ENCODE data around the gene PIK3C2G. TPM values are rescaled to one million over a fixed set of nuclear protein-coding genes. Genes with fewer than 3 reads are reported as not detected.

PIK3C2G gene
- total and polyA plus RNA-seq, 10 of the 15 experiments (the other 5 are each of a cell fraction or from before 2014, with no cell fraction given), result not detected

DNA sequence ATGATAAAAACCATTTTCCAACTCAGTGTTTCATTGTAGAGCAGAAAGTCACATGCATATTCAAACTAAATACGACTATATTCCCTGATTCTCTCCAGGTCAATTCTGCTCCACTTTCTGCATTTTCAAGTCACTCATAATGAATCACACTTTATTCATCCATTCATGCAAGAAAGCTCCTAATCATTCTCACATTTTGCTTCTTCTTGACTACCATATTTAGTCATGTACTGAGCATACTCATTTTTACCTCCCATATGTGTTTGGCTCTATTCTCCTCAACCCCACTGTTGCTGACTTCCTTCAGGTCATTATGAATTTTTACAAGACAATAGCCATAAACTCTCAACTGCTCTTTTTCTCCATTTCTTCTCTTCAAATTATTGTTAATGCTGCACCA, 43.4 kb upstream of the PIK3C2G start:
- DNase-seq (ENCODE audit: low read depth, low spot score), result no peak
- H3K9me3 ChIP-seq (replicated peaks; ENCODE audit: control insufficient read depth, insufficient read depth, low read length), result no peaks in the 10 kb centered on the region
- no peak overlapping the region for H3K27ac ChIP-seq (ENCODE audit: control insufficient read depth, insufficient read depth)
- ChIA-PET POLR2A (no interaction called here), CTCF (interaction anchor here (1.5 kb wide), 1 partner anchor 9 kb away, joined by 3 read pairs; no protein-coding TSS in a partner anchor), SMC1A (ENCODE audit: uncharacterized antibody, unreplicated experiment) (no interaction called here), RAD21 (ENCODE audit: unreplicated experiment) (no interaction called here)
- no peaks in the 10 kb centered on the region for H3K27me3 ChIP-seq (replicated peaks in 1 of 2; ENCODE audit: control insufficient read depth in 2 of 2, insufficient read depth in 2 of 2, low read length in 1 of 2)
- no peak overlapping the region for H3K4me2 ChIP-seq (ENCODE audit: control insufficient read depth, insufficient read depth)
- no peaks in the 10 kb centered on the region for H3K4me1 ChIP-seq (ENCODE audit: control insufficient read depth, insufficient read depth, low read length)
- no TSS peak for BruUV-seq (replicated peaks)
- no peak for TF ChIP-seq NR2F1 (conservative IDR thresholded peaks at IDR 0.05)
- TF ChIP-seq BHLHE40 (IDR thresholded peaks at IDR 0.05; ENCODE audit: borderline replicate concordance in 1 of 2, low read depth in 2 of 2, low read length in 1 of 2), result no peak
- no peak for TF ChIP-seq NFYB (IDR thresholded peaks at IDR 0.05; ENCODE audit: insufficient read depth, low read depth, low read length)
- no peak for TF ChIP-seq NRF1 (conservative IDR thresholded peaks at IDR 0.05; ENCODE audit: low read depth, low read length)
- TF ChIP-seq CHD2 (IDR thresholded peaks at IDR 0.05; ENCODE audit: borderline replicate concordance, low read depth, low read length), result no peak
- no peak for TF ChIP-seq ZNF274 (IDR thresholded peaks at IDR 0.05; ENCODE audit: insufficient read depth, insufficient read length)
- TF ChIP-seq RAD21 (IDR thresholded peaks at IDR 0.05; ENCODE audit: insufficient read depth, low read depth, low read length), result no peak
- no peak for FAIRE-seq
- no peak overlapping the region for H3K4me3 ChIP-seq
- in situ Hi-C loops (cut with MboI) (no loop called here), intact Hi-C loops (cut with micrococcal nuclease; ENCODE audit: unreplicated experiment) (no loop called here)
- no peaks in the 10 kb centered on the region for H3K36me3 ChIP-seq (ENCODE audit: control insufficient read depth in 2 of 2, insufficient read depth in 2 of 2, low read length in 1 of 2)
- 56% methylated on average over 1 of the region's 1 CpG for WGBS (ENCODE audit: insufficient coverage, insufficient replicate concordance, low lambda C conversion rate, missing lambda C conversion rate)
- H4K20me1 ChIP-seq (ENCODE audit: control insufficient read depth, insufficient read depth), result no peaks in the 10 kb centered on the region
- H3K9ac ChIP-seq (ENCODE audit: control insufficient read depth, insufficient read depth, low read length), result no peak overlapping the region
- H3K79me2 ChIP-seq (ENCODE audit: control insufficient read depth, insufficient read depth, low read length), result no peaks in the 10 kb centered on the region
- no peak overlapping the region for H2AFZ ChIP-seq (ENCODE audit: control insufficient read depth, low read depth, low read length)
- ATAC-seq, result no peak

DNA sequence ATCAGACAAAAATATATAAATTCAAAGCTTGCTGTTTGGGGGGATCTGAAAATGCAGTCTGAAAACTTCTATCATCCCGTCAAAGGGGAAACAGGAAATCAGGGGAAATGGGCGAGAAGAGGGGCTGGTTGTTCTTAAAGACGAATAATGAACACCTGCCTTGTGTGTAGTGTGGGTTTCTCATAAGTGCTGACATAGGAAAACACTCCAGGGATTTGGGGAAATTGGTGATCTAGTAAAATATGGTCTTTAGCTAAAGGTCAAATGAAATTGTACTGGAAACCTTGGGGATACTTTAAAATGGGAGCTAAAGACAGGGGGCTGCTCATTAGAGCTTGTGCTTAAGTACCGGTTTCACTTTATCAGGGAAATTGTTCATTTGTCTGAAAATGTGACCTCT, 39.6 kb upstream of the PIK3C2G start:
- Histone ChIP-seq H2AFZ (ENCODE audit: control insufficient read depth, low read depth, low read length) (no peak overlapping the region), H3K27me3 (replicated peaks in 1 of 2; ENCODE audit: control insufficient read depth in 2 of 2, insufficient read depth in 2 of 2, low read length in 1 of 2) (no peaks in the 10 kb centered on the region), H3K9me3 (replicated peaks; ENCODE audit: control insufficient read depth, insufficient read depth, low read length) (no peaks in the 10 kb centered on the region), H3K9ac (ENCODE audit: control insufficient read depth, insufficient read depth, low read length) (no peak overlapping the region), H3K4me2 (ENCODE audit: control insufficient read depth, insufficient read depth) (no peak overlapping the region), H3K4me3 (no peak overlapping the region), H4K20me1 (ENCODE audit: control insufficient read depth, insufficient read depth) (no peaks in the 10 kb centered on the region), H3K36me3 (ENCODE audit: control insufficient read depth in 2 of 2, insufficient read depth in 2 of 2, low read length in 1 of 2) (no peaks in the 10 kb centered on the region), H3K4me1 (ENCODE audit: control insufficient read depth, insufficient read depth, low read length) (no peaks in the 10 kb centered on the region), H3K79me2 (ENCODE audit: control insufficient read depth, insufficient read depth, low read length) (no peaks in the 10 kb centered on the region), H3K27ac (ENCODE audit: control insufficient read depth, insufficient read depth) (no peak overlapping the region)
- RAD21 ChIA-PET (ENCODE audit: unreplicated experiment), result interaction anchor here (1.0 to 1.1 kb wide), 2 partner anchors 10 to 82 kb away, joined by 3 read pairs; no protein-coding TSS in a partner anchor
- no TSS peak for BruUV-seq (replicated peaks)
- CTCF ChIA-PET, result interaction anchor here (1.7 kb wide), 1 partner anchor 28 kb away, joined by 5 read pairs; no protein-coding TSS in a partner anchor
- in situ Hi-C loops (cut with MboI) (no loop called here), intact Hi-C loops (cut with micrococcal nuclease; ENCODE audit: unreplicated experiment) (no loop called here)
- SMC1A ChIA-PET (ENCODE audit: uncharacterized antibody, unreplicated experiment), result interaction anchor here (1.3 to 1.5 kb wide), 2 partner anchors 82 to 85 kb away, joined by 5 to 6 read pairs; no protein-coding TSS in a partner anchor
- DNase-seq (ENCODE audit: low read depth, low spot score) (no peak), ATAC-seq (no peak), FAIRE-seq (no peak)
- POLR2A ChIA-PET, result no interaction called here
- 4% methylated on average over 4 of the region's 4 CpGs for WGBS (ENCODE audit: insufficient coverage, insufficient replicate concordance, low lambda C conversion rate, missing lambda C conversion rate)
- TF ChIP-seq, protein P1, sequence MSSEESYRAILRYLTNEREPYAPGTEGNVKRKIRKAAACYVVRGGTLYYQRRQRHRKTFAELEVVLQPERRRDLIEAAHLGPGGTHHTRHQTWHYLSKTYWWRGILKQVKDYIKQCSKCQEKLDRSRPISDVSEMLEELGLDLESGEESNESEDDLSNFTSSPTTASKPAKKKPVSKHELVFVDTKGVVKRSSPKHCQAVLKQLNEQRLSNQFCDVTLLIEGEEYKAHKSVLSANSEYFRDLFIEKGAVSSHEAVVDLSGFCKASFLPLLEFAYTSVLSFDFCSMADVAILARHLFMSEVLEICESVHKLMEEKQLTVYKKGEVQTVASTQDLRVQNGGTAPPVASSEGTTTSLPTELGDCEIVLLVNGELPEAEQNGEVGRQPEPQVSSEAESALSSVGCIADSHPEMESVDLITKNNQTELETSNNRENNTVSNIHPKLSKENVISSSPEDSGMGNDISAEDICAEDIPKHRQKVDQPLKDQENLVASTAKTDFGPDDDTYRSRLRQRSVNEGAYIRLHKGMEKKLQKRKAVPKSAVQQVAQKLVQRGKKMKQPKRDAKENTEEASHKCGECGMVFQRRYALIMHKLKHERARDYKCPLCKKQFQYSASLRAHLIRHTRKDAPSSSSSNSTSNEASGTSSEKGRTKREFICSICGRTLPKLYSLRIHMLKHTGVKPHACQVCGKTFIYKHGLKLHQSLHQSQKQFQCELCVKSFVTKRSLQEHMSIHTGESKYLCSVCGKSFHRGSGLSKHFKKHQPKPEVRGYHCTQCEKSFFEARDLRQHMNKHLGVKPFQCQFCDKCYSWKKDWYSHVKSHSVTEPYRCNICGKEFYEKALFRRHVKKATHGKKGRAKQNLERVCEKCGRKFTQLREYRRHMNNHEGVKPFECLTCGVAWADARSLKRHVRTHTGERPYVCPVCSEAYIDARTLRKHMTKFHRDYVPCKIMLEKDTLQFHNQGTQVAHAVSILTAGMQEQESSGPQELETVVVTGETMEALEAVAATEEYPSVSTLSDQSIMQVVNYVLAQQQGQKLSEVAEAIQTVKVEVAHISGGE (CRISPR knock-in tag; IDR thresholded peaks at IDR 0.05), result no peak
- TF ChIP-seq PAX8 (IDR thresholded peaks at IDR 0.05) (no peak), PML (IDR thresholded peaks at IDR 0.05; ENCODE audit: low read length) (no peak), SRF (IDR thresholded peaks at IDR 0.05; ENCODE audit: low read depth in 2 of 2, low read length in 2 of 2) (no peak), CHD2 (IDR thresholded peaks at IDR 0.05; ENCODE audit: borderline replicate concordance, low read depth, low read length) (no peak), EP300 (IDR thresholded peaks at IDR 0.05; ENCODE audit: borderline replicate concordance in 1 of 2, control insufficient read depth in 1 of 2, low read depth in 2 of 2, low read length in 2 of 2) (no peak), BHLHE40 (IDR thresholded peaks at IDR 0.05; ENCODE audit: borderline replicate concordance in 1 of 2, low read depth in 2 of 2, low read length in 1 of 2) (no peak)
- TF ChIP-seq, protein P2, sequence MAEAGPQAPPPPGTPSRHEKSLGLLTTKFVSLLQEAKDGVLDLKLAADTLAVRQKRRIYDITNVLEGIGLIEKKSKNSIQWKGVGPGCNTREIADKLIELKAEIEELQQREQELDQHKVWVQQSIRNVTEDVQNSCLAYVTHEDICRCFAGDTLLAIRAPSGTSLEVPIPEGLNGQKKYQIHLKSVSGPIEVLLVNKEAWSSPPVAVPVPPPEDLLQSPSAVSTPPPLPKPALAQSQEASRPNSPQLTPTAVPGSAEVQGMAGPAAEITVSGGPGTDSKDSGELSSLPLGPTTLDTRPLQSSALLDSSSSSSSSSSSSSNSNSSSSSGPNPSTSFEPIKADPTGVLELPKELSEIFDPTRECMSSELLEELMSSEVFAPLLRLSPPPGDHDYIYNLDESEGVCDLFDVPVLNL (IDR thresholded peaks at IDR 0.05; ENCODE audit: low read depth, low read length), result no peak

Data from GM12878 (cell line).